Cardiac fibroblast (primary cell): ENCODE data around the gene CCDC12.

Source experiments
- DNase-seq, 2 donors: peaks; one replicate each; pipeline versions ENCODE4 v3.0.0 to v3.0.0-alpha.2; 2010; ENCODE audit warnings: low read depth in 2 of 2
- H3K4me3 ChIP-seq, 2 donors: replicated peaks in 1 of 2; 1 replicate in 1 of 2; 2 replicates in 1 of 2; pipeline ENCODE4 v1.5.1; 2011; ENCODE audit warnings: low read depth in 2 of 2, low read length in 2 of 2, mild to moderate bottlenecking in 2 of 2, moderate library complexity in 1 of 2
- CTCF ChIP-seq: IDR thresholded peaks from one replicate; pipeline ENCODE4 v1.5.1; 2011; ENCODE audit warnings: low read depth, mild to moderate bottlenecking, low read length, inconsistent platforms

Gene CCDC12

GRCh38 chr3:46876313-46877300, 99.9 kb downstream of the CCDC12 start:
- DNase-seq = no peak
- no peak overlapping the region for H3K4me3 ChIP-seq
- no peak for TF ChIP-seq CTCF

GRCh38 chr3:46875560-46875959, 101.0 kb downstream of the CCDC12 start:
- DNase-seq = no peak
- no peak for TF ChIP-seq CTCF
- H3K4me3 ChIP-seq = no peak overlapping the region

GRCh38 chr3:46874430-46874829, 102.1 kb downstream of the CCDC12 start:
- no peak overlapping the region for H3K4me3 ChIP-seq
- no peak for DNase-seq
- no peak for TF ChIP-seq CTCF

GRCh38 chr3:46873521-46873920, 103.0 kb downstream of the CCDC12 start:
- H3K4me3 ChIP-seq = no peak overlapping the region
- DNase-seq = no peak
- TF ChIP-seq CTCF = no peak
